Upper lobe of left lung (tissue), 6 donors: ENCODE measurements around the gene MITF. TPM values are rescaled to one million over a fixed set of nuclear protein-coding genes. Genes with fewer than 3 reads are reported as not detected.

ENCODE experiments used
- ATAC-seq, 2 donors: fragments of 200-7000 bp; cut with Tn5 transposase; one replicate each; pipeline ENCODE4 v1.9.1; 2022; ENCODE audit warnings: mild to moderate bottlenecking in 2 of 2, moderate library complexity in 2 of 2; ENCODE audit not compliant: low FRiP score in 2 of 2
- DNase-seq, 2 donors: peaks; one replicate each; pipeline ENCODE4 v3.0.0-alpha.2; 2019 to 2020
- H3K27ac ChIP-seq, 4 donors: fragments of 200-600 bp; sonication (generic); one replicate each; pipeline ENCODE4 v1.5.1; 2016 to 2019
- H3K27me3 ChIP-seq, 4 donors: fragments of 200-600 bp; sonication (generic); one replicate each; pipeline ENCODE4 v1.5.1; 2017 to 2019
- H3K36me3 ChIP-seq, 4 donors: fragments of 200-600 bp; sonication (generic); one replicate each; pipeline ENCODE4 v1.5.1; 2016 to 2019
- H3K4me1 ChIP-seq, 4 donors: fragments of 200-600 bp; sonication (generic); one replicate each; pipeline ENCODE4 v1.5.1; 2018 to 2019
- H3K4me3 ChIP-seq, 4 donors: fragments of 200-600 bp; sonication (generic); one replicate each; pipeline ENCODE4 v1.5.1; 2017 to 2019; ENCODE audit warnings: mild to moderate bottlenecking in 2 of 4, moderate library complexity in 1 of 4
- H3K9me3 ChIP-seq, 4 donors: fragments of 200-600 bp; sonication (generic); one replicate each; pipeline ENCODE4 v1.5.1; 2018 to 2019
- CTCF ChIP-seq, 6 experiments: fragments of 450-650 bp in 4 of 6; fragments of 200-600 bp in 2 of 6; sonication (generic) in 2 of 6; IDR thresholded peaks; one replicate each; pipeline ENCODE4 v1.5.1; 2016 to 2019; ENCODE audit warnings: antibody characterized with exemption in 6 of 6
- EP300 ChIP-seq, 4 donors: sonication (generic); formaldehyde crosslinking; IDR thresholded peaks; one replicate each; pipeline ENCODE4 v1.5.1; 2017; ENCODE audit warnings: antibody characterized with exemption in 4 of 4, control low read depth in 2 of 4
- POLR2A ChIP-seq, 4 donors: fragments of 450-650 bp; IDR thresholded peaks; one replicate each; pipeline ENCODE4 v1.5.1; 2016 to 2017; ENCODE audit warnings: antibody characterized with exemption in 4 of 4, mild to moderate bottlenecking in 2 of 4
- POLR2AphosphoS5 ChIP-seq, 2 donors: sonication (generic); formaldehyde crosslinking; IDR thresholded peaks; one replicate each; pipeline ENCODE4 v1.5.1; 2017; ENCODE audit warnings: antibody characterized with exemption in 2 of 2
- WGBS, 2 donors: methylation state at CpG; one replicate each; pipeline ENCODE4 v1.1.5; 2017 to 2018; 5-methylcytosine and 5-hydroxymethylcytosine counted together
- total RNA-seq, 6 donors: library from RNA; depleted of rRNA in 4 of 6; stranded (reverse); fragments of >200 nt in 4 of 6; gene quantifications; one replicate each; pipeline versions ENCODE4 v1.1.0 to v1.2.1, GENCODE V29; 2016 to 2021
- donor health status: DM: no; HTN: no; CAD: no; lungs with moderate emphysema.
- donor health status: DM: no; HTN: yes; CAD: no; lungs with severe emphysema.

MITF gene
- total RNA-seq, 6 donors from 2014 or later, result 21.9 to 37.2 (median 29.5) TPM

DNA sequence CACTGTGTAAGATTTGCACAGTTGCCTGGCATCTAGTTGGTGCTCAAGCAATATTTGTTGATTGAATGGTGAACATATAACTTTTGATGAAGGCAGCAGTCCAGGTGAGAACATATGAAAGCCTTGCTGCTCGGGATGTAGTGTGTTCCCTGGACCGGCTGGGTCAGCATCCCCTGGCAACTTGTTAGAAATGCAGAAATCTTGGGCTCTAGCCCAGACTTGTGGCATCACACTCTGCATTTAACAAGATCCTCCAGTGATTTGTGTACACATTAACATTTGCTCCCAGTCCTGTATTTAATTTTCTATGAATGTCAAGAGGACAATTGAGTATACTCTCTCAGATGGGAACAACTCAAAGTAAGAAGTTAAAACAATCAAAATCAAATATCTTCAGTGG lies 191.3 kb downstream of the MITF start:
- Histone ChIP-seq H3K4me3 (no peak overlapping the region), H3K4me1 (no peaks in the 10 kb centered on the region), H3K27ac (no peak overlapping the region), H3K36me3 (no peaks in the 10 kb centered on the region), H3K27me3 (no peaks in the 10 kb centered on the region), H3K9me3 (no peaks in the 10 kb centered on the region)
- ATAC-seq, result no peak
- DNase-seq, result no peak
- WGBS, 2 donors, result 0 to 50% methylated on average over 1 to 2 of the region's 2 CpGs
- TF ChIP-seq CTCF (IDR thresholded peaks at IDR 0.05) (no peak), POLR2A (IDR thresholded peaks at IDR 0.05) (no peak), POLR2AphosphoS5 (IDR thresholded peaks at IDR 0.05) (no peak), EP300 (IDR thresholded peaks at IDR 0.05) (no peak)

- Histone ChIP-seq H3K36me3 (no peaks in the 10 kb centered on the region), H3K27me3 (no peaks in the 10 kb centered on the region), H3K4me1 (no peaks in the 10 kb centered on the region), H3K9me3 (no peaks in the 10 kb centered on the region), H3K27ac (no peak overlapping the region), H3K4me3 (no peak overlapping the region)
- no peak for TF ChIP-seq CTCF (IDR thresholded peaks at IDR 0.05)
- no peak for TF ChIP-seq POLR2A (IDR thresholded peaks at IDR 0.05)
- no peak for TF ChIP-seq EP300 (IDR thresholded peaks at IDR 0.05)
- no peak for TF ChIP-seq POLR2AphosphoS5 (IDR thresholded peaks at IDR 0.05)
- DNase-seq (no peak), ATAC-seq (no peak)
- 89 to 91% methylated on average over 2 of the region's 2 CpGs for WGBS, 2 donors
These were observed 192.8 kb downstream of the MITF start for GRCh38 chr3:69932087-69932486.

DNA sequence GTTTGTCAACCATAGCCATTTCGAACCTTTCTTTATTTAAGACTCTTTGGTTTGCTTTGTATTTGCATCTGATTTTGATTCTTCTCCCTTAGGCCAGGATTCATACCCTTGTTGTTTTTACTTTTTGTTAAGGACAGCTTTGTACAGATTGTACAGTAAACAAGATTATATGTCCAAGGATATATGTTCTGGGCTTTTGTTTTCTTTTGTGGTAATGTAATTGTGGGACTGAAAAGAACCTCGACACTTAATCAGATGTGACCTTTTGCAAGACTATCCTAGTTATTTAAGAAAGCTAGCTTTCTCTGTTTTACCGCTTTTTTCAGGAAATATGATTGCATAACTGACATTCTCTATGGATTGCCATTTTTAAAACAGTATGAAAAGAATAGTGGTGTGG lies 193.2 kb downstream of the MITF start:
- no peak for ATAC-seq

GRCh38 chr3:69934398-69934797 lies 195.1 kb downstream of the MITF start:
- no peaks in the 10 kb centered on the region for H3K9me3 ChIP-seq
- H3K36me3 ChIP-seq, result no peaks in the 10 kb centered on the region
- ATAC-seq (no peak), DNase-seq (no peak)
- no peaks in the 10 kb centered on the region for H3K4me1 ChIP-seq
- TF ChIP-seq EP300 (IDR thresholded peaks at IDR 0.05) (no peak), POLR2AphosphoS5 (IDR thresholded peaks at IDR 0.05) (no peak), POLR2A (IDR thresholded peaks at IDR 0.05) (no peak), CTCF (IDR thresholded peaks at IDR 0.05) (no peak)
- no peak overlapping the region for H3K27ac ChIP-seq
- WGBS, 2 donors, result 84 to 85% methylated on average over 2 of the region's 2 CpGs
- H3K27me3 ChIP-seq, result no peaks in the 10 kb centered on the region
- no peak overlapping the region for H3K4me3 ChIP-seq

More for the DNA sequence above, 193.2 kb downstream of the MITF start:
- TF ChIP-seq POLR2A (IDR thresholded peaks at IDR 0.05), result no peak
- Histone ChIP-seq H3K36me3 (no peaks in the 10 kb centered on the region), H3K9me3 (no peaks in the 10 kb centered on the region), H3K27ac (no peak overlapping the region), H3K4me3 (no peak overlapping the region), H3K4me1 (no peaks in the 10 kb centered on the region), H3K27me3 (no peaks in the 10 kb centered on the region)
- 68 to 73% methylated on average over 3 of the region's 3 CpGs for WGBS, 2 donors
- no peak for DNase-seq

DNA sequence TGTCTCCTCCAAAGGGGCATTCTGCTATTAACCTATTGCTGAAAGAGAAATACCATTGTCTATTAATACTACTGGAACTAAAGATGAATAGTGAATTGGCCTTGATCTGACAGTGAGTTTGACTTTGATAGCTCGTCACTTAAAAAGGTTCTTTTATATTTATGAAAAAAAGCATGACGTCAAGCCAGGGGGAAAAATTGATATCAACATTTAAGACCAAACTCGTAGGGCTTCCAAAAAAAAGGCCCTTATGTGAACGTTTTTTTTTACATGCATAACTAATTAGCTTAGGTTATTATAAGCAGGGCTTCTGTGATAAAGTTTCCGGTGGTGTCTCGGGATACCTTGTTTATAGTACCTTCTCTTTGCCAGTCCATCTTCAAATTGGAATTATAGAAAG lies 197.0 kb downstream of the MITF start:
- Histone ChIP-seq H3K4me3 (no peak overlapping the region), H3K4me1 (no peaks in the 10 kb centered on the region), H3K27ac (no peak overlapping the region), H3K9me3 (no peaks in the 10 kb centered on the region), H3K27me3 (no peaks in the 10 kb centered on the region), H3K36me3 (peaks cover 0 to 5% (median 0%) of the 10 kb centered on the region in 4 donors)
- DNase-seq (no peak), ATAC-seq (no peak)
- TF ChIP-seq CTCF (IDR thresholded peaks at IDR 0.05) (no peak), POLR2AphosphoS5 (IDR thresholded peaks at IDR 0.05) (no peak), POLR2A (IDR thresholded peaks at IDR 0.05) (no peak), EP300 (IDR thresholded peaks at IDR 0.05) (no peak)
- WGBS, 2 donors, result 78 to 84% methylated on average over 6 of the region's 6 CpGs
